OCI-LY1 (cell line): ENCODE results near the gene LRG1.

Experiments used
- H2AFZ ChIP-seq: fragments of 200-600 bp; sonication (generic), shearing (Covaris generic); 2 replicates; pipeline ENCODE4 v1.6.0; 2014; ENCODE audit warnings: antibody characterized with exemption, mild to moderate bottlenecking, low read length
- H3F3A ChIP-seq: fragments of 200-600 bp; sonication (generic), shearing (Covaris generic); 2 replicates; pipeline ENCODE4 v1.6.0; 2014; ENCODE audit warnings: mild to moderate bottlenecking, antibody characterized with exemption, low read length, moderate library complexity; ENCODE audit not compliant: insufficient read depth
- H3K27ac ChIP-seq: fragments of 200-600 bp; sonication (generic); 2 replicates; pipeline ENCODE4 v1.5.1; 2014; ENCODE audit warnings: low read length, mixed run types, mild to moderate bottlenecking, low read depth; ENCODE audit not compliant: poor library complexity, severe bottlenecking
- H3K27me3 ChIP-seq: fragments of 200-600 bp; sonication (generic); 2 replicates; pipeline ENCODE4 v1.6.0; 2014; ENCODE audit warnings: antibody characterized with exemption, mild to moderate bottlenecking, low read length, moderate library complexity; ENCODE audit not compliant: insufficient read depth
- H3K36me3 ChIP-seq: fragments of 200-600 bp; sonication (generic); 2 replicates; pipeline ENCODE4 v1.6.1; 2014; ENCODE audit warnings: mild to moderate bottlenecking, antibody characterized with exemption, low read length, moderate library complexity, mixed read lengths; ENCODE audit not compliant: insufficient read depth
- H3K4me1 ChIP-seq: fragments of 200-600 bp; sonication (generic); 2 replicates; pipeline ENCODE4 v1.5.1; 2014; ENCODE audit warnings: mild to moderate bottlenecking, low read length, moderate library complexity; ENCODE audit not compliant: insufficient read depth, severe bottlenecking
- H3K4me2 ChIP-seq: fragments of 200-600 bp; sonication (generic), shearing (Covaris generic); 2 replicates; pipeline ENCODE4 v1.6.1; 2014; ENCODE audit warnings: low read length
- H3K4me3 ChIP-seq: fragments of 200-600 bp; sonication (generic); 2 replicates; pipeline ENCODE4 v1.5.1; 2014; ENCODE audit warnings: low read length, low read depth, mild to moderate bottlenecking, mixed read lengths; ENCODE audit not compliant: poor library complexity, severe bottlenecking
- H3K79me2 ChIP-seq: fragments of 200-600 bp; shearing (Covaris generic); 2 replicates; pipeline ENCODE4 v1.6.1; 2016; ENCODE audit warnings: mixed run types, low read length, mixed read lengths; ENCODE audit not compliant: insufficient read depth
- H3K9ac ChIP-seq: fragments of 200-600 bp; sonication (generic), shearing (Covaris generic); 2 replicates; pipeline ENCODE4 v1.6.1; 2014; ENCODE audit warnings: mild to moderate bottlenecking, low read length, mixed read lengths
- H3K9me2 ChIP-seq: fragments of 200-600 bp; sonication (generic), shearing (Covaris generic); 2 replicates; pipeline ENCODE4 v1.6.1; 2014; ENCODE audit warnings: low read depth, mild to moderate bottlenecking, low read length, mixed read lengths
- H3K9me3 ChIP-seq: fragments of 200-600 bp; shearing (Covaris generic); 2 replicates; pipeline ENCODE4 v1.6.1; 2014; ENCODE audit warnings: low read length, mixed read lengths
- H4K20me1 ChIP-seq: fragments of 200-600 bp; sonication (generic), shearing (Covaris generic); 2 replicates; pipeline ENCODE4 v1.6.0; 2016; ENCODE audit warnings: mild to moderate bottlenecking, low read length; ENCODE audit not compliant: insufficient read depth
- EZH2 ChIP-seq: fragments of 200-600 bp; sonication (generic), shearing (Covaris generic); IDR thresholded peaks from 2 replicates; pipeline ENCODE4 v1.8.0; 2017; ENCODE audit warnings: borderline replicate concordance, mixed run types, mild to moderate bottlenecking, antibody characterized with exemption, low read length, moderate library complexity, mixed read lengths
- TF ChIP-seq, protein P1 (sequence below): fragments of 200-600 bp; sonication (generic), shearing (Covaris generic); IDR thresholded peaks from 2 replicates; pipeline ENCODE4 v1.5.1; 2017; ENCODE audit warnings: mild to moderate bottlenecking, antibody characterized with exemption, low read length, moderate library complexity, mixed read lengths

LRG1 gene

DNA sequence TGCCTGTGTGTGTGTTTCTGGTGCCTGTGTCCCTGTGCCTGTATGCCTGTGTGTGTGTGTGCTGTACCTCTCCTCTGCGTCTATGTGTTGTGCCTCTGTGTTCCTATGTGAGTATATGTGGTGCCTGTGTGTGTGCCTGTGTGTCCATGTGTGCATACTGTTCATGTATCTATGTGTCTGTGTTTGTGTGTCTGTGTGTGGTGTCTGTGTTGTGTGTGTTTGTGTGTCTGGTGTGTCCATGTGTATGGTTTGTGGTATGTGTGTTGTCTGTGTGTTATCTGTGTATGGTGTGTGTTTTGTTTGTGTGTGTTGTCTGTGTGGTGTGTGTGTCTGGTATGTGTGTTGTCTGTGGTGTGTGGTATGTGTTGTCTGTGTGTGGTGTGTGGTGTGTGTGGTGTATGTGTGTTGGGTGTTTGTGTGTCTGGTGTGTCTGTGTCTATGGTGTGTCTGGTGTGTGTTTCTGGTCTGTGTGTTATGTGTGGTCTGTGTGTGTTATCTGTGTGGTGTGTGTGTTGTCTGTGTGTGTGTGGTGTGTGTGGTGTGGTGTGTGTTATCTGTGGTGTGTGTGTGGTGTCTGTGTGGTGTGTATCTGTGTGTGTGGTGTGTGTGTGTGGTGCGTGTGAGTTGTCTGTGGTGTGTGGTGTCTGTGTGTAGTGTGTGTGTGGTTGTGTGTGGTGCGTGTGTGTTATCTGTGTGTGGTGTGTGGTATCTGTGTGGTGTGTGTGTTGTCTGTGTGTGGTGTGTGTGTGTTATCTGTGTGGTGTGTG, 47.3 kb downstream of the LRG1 start:
- Histone ChIP-seq H3K79me2 (no peaks in the 10 kb centered on the region), H3K9ac (no peak overlapping the region), H3K4me2 (no peak overlapping the region), H3K4me1 (no peaks in the 10 kb centered on the region), H3K4me3 (no peak overlapping the region), H3K27ac (no peak overlapping the region), H4K20me1 (no peaks in the 10 kb centered on the region), H3K36me3 (peaks cover 64% of the 10 kb centered on the region), H3K9me3 (no peaks in the 10 kb centered on the region), H2AFZ (no peak overlapping the region), H3K27me3 (no peaks in the 10 kb centered on the region), H3F3A (no peaks in the 10 kb centered on the region), H3K9me2 (no peaks in the 10 kb centered on the region)
- TF ChIP-seq, protein P1, sequence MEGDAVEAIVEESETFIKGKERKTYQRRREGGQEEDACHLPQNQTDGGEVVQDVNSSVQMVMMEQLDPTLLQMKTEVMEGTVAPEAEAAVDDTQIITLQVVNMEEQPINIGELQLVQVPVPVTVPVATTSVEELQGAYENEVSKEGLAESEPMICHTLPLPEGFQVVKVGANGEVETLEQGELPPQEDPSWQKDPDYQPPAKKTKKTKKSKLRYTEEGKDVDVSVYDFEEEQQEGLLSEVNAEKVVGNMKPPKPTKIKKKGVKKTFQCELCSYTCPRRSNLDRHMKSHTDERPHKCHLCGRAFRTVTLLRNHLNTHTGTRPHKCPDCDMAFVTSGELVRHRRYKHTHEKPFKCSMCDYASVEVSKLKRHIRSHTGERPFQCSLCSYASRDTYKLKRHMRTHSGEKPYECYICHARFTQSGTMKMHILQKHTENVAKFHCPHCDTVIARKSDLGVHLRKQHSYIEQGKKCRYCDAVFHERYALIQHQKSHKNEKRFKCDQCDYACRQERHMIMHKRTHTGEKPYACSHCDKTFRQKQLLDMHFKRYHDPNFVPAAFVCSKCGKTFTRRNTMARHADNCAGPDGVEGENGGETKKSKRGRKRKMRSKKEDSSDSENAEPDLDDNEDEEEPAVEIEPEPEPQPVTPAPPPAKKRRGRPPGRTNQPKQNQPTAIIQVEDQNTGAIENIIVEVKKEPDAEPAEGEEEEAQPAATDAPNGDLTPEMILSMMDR: no peak
- TF ChIP-seq EZH2: no peak

DNA sequence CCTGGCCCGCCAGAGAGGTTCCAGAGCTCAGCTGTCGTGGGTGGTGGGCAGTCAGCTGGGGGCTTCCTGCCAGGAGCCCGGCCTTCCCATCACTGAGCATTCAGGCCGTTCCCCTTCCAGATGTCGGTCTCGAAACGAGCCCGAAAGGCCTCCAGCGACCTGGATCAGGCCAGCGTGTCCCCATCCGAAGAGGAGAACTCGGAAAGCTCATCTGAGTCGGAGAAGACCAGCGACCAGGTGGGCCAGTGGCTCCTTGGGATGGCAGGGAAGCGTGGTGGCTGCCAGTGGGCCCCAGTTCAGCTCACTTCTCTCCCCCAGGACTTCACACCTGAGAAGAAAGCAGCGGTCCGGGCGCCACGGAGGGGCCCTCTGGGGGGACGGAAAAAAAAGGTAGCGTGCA, 48.4 kb downstream of the LRG1 start:
- no peaks in the 10 kb centered on the region for H3F3A ChIP-seq
- no peaks in the 10 kb centered on the region for H3K27me3 ChIP-seq
- H3K79me2 ChIP-seq: no peaks in the 10 kb centered on the region
- H2AFZ ChIP-seq: no peak overlapping the region
- H3K9me2 ChIP-seq: no peaks in the 10 kb centered on the region
- H3K4me2 ChIP-seq: no peak overlapping the region
- H3K36me3 ChIP-seq: peaks cover 59% of the 10 kb centered on the region
- H3K9ac ChIP-seq: no peak overlapping the region
- no peaks in the 10 kb centered on the region for H3K9me3 ChIP-seq
- no peaks in the 10 kb centered on the region for H3K4me1 ChIP-seq
- H3K4me3 ChIP-seq: no peak overlapping the region
- TF ChIP-seq, protein P1: no peak
- no peak for TF ChIP-seq EZH2
- H3K27ac ChIP-seq: no peak overlapping the region
- no peaks in the 10 kb centered on the region for H4K20me1 ChIP-seq

DNA sequence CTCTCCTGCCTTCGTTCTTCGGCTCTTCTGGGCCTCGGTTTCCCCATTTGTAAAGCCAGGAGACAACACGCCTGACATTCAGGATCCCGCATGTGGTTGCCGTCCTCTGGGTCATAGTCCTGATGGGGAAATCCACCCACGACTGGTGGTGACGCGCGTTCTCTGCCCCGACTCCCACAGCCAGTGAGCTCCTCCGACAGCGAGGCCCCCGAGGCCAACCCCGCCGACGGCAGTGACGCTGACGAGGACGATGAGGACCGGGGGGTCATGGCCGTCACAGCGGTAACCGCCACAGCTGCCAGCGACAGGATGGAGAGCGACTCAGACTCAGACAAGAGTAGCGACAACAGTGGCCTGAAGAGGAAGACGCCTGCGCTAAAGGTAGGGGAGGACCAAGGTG, 51.3 kb downstream of the LRG1 start:
- H3K79me2 ChIP-seq: no peaks in the 10 kb centered on the region
- H3K9ac ChIP-seq: no peak overlapping the region
- no peak overlapping the region for H3K4me2 ChIP-seq
- H3K9me2 ChIP-seq: no peaks in the 10 kb centered on the region
- no peaks in the 10 kb centered on the region for H4K20me1 ChIP-seq
- H3K4me1 ChIP-seq: no peaks in the 10 kb centered on the region
- no peak overlapping the region for H3K4me3 ChIP-seq
- H3K27me3 ChIP-seq: no peaks in the 10 kb centered on the region
- no peak overlapping the region for H3K27ac ChIP-seq
- H3F3A ChIP-seq: no peaks in the 10 kb centered on the region
- H3K36me3 ChIP-seq: peaks cover 49% of the 10 kb centered on the region
- TF ChIP-seq, protein P1: no peak
- no peak for TF ChIP-seq EZH2
- no peaks in the 10 kb centered on the region for H3K9me3 ChIP-seq
- H2AFZ ChIP-seq: no peak overlapping the region
